ENCODE results near the gene PI4K2A.

DNA sequence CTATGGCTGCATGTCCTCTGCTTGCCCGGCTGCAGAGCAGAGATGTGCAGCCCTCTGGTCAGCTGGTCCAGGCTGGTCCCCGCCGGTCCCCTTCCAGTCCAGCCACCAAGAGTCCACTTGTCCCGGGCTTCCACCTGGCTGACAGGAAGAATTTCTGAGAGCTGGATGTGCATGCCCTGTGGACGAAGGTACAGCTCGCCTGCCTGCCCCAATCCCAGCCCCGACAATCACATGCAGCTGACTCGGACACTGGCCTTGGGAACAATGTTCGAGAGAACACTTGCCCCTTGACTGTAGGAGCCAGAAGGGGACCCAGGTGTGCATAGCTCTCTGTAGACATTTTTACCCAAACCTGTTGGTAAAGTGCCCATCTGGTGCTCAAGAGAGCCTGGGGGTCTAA is 34.8 kb downstream of the PI4K2A start:
- TF ChIP-seq, protein P1, sequence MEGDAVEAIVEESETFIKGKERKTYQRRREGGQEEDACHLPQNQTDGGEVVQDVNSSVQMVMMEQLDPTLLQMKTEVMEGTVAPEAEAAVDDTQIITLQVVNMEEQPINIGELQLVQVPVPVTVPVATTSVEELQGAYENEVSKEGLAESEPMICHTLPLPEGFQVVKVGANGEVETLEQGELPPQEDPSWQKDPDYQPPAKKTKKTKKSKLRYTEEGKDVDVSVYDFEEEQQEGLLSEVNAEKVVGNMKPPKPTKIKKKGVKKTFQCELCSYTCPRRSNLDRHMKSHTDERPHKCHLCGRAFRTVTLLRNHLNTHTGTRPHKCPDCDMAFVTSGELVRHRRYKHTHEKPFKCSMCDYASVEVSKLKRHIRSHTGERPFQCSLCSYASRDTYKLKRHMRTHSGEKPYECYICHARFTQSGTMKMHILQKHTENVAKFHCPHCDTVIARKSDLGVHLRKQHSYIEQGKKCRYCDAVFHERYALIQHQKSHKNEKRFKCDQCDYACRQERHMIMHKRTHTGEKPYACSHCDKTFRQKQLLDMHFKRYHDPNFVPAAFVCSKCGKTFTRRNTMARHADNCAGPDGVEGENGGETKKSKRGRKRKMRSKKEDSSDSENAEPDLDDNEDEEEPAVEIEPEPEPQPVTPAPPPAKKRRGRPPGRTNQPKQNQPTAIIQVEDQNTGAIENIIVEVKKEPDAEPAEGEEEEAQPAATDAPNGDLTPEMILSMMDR (IDR thresholded peaks at IDR 0.05): no peak
- TF ChIP-seq EZH2 (IDR thresholded peaks at IDR 0.05; ENCODE audit: borderline replicate concordance, insufficient read depth, low read depth, low read length, poor library complexity, severe bottlenecking): no peak

Data from B cell (primary cell).